ENCODE measurements around the gene ULK4.

GRCh38 chr3:42010530-42010929 lies 48.6 kb upstream of the ULK4 start:
- no peak for TF ChIP-seq SP2 (tag by site-specific recombination; IDR thresholded peaks at IDR 0.05)
- no peak for TF ChIP-seq ZNF133 (tag by site-specific recombination; IDR thresholded peaks at IDR 0.05)
- TF ChIP-seq, protein P1, sequence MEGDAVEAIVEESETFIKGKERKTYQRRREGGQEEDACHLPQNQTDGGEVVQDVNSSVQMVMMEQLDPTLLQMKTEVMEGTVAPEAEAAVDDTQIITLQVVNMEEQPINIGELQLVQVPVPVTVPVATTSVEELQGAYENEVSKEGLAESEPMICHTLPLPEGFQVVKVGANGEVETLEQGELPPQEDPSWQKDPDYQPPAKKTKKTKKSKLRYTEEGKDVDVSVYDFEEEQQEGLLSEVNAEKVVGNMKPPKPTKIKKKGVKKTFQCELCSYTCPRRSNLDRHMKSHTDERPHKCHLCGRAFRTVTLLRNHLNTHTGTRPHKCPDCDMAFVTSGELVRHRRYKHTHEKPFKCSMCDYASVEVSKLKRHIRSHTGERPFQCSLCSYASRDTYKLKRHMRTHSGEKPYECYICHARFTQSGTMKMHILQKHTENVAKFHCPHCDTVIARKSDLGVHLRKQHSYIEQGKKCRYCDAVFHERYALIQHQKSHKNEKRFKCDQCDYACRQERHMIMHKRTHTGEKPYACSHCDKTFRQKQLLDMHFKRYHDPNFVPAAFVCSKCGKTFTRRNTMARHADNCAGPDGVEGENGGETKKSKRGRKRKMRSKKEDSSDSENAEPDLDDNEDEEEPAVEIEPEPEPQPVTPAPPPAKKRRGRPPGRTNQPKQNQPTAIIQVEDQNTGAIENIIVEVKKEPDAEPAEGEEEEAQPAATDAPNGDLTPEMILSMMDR (tag by site-specific recombination; IDR thresholded peaks at IDR 0.05) = no peak
- no peak for TF ChIP-seq WT1 (tag by site-specific recombination; IDR thresholded peaks at IDR 0.05)
- no peak for TF ChIP-seq ZNF175 (tag by site-specific recombination; IDR thresholded peaks at IDR 0.05)
- TF ChIP-seq ZNF707 (tag by site-specific recombination; IDR thresholded peaks at IDR 0.05) = no peak
